A673 (cell line): Measurements from ENCODE around the gene UBXN10. TPM values are rescaled to one million over a fixed set of nuclear protein-coding genes. Genes with fewer than 3 reads are reported as not detected.

Experiments used
- BruUV-seq: library from RNA; stranded (reverse); fragments of 400-500 nt; replicated peaks from 2 replicates; lab custom pipeline; 2021; lab: Mats Ljungman, UMichigan
- CTCF ChIA-PET: fragments of 300-600 bp; sonication (Branson Sonifier 250); formaldehyde crosslinking; loops from one replicate; lab custom pipeline; 2022; ENCODE audit warnings: antibody characterized with exemption; lab: Charles Lee
- POLR2A ChIA-PET: fragments of 300-600 bp; sonication (Branson Sonifier 250); formaldehyde crosslinking; loops from one replicate; lab custom pipeline; 2022; ENCODE audit warnings: antibody characterized with exemption; ENCODE audit not compliant: low non-redundant PET; lab: Charles Lee
- DNase-seq: peaks from one replicate; pipeline ENCODE4 v3.0.0-alpha.2; 2015; ENCODE audit warnings: low spot score
- H3K27ac ChIP-seq: fragments of 200-600 bp; sonication (generic); 2 replicates; pipeline ENCODE4 v1.5.1; 2016; ENCODE audit warnings: mixed run types, low read depth, mild to moderate bottlenecking, mixed read lengths, antibody characterized with exemption, low read length; ENCODE audit not compliant: poor library complexity, severe bottlenecking
- H3K27me3 ChIP-seq: fragments of 200-600 bp; sonication (generic); replicated peaks from 2 replicates; pipeline ENCODE4 v1.6.1; 2017; ENCODE audit warnings: mixed run types, low read depth, mild to moderate bottlenecking, mixed read lengths, antibody characterized with exemption, low read length; ENCODE audit not compliant: insufficient read depth, poor library complexity
- H3K36me3 ChIP-seq: fragments of 200-600 bp; sonication (generic); 2 replicates; pipeline ENCODE4 v1.6.1; 2016; ENCODE audit warnings: mixed run types, mild to moderate bottlenecking, mixed read lengths, antibody characterized with exemption, low read length; ENCODE audit not compliant: insufficient read depth, poor library complexity, severe bottlenecking
- H3K4me1 ChIP-seq: fragments of 200-600 bp; sonication (generic); 2 replicates; pipeline ENCODE4 v1.6.1; 2017; ENCODE audit warnings: mixed run types, mild to moderate bottlenecking, mixed read lengths, antibody characterized with exemption, low read length; ENCODE audit not compliant: insufficient read depth, poor library complexity, severe bottlenecking
- H3K4me3 ChIP-seq: fragments of 200-600 bp; sonication (generic); 2 replicates; pipeline ENCODE4 v1.5.1; 2016; ENCODE audit warnings: low read depth, mixed run types, mild to moderate bottlenecking, mixed read lengths, low read length; ENCODE audit not compliant: poor library complexity, severe bottlenecking
- H3K9me3 ChIP-seq: fragments of 200-600 bp; sonication (generic); 2 replicates; pipeline ENCODE4 v1.6.1; 2016; ENCODE audit warnings: mixed run types, low read depth, mild to moderate bottlenecking, mixed read lengths, antibody characterized with exemption, low read length; ENCODE audit not compliant: poor library complexity, severe bottlenecking
- EZH2 ChIP-seq: fragments of 200-600 bp; sonication (generic); IDR thresholded peaks from 2 replicates; pipeline ENCODE4 v1.6.1; 2017; ENCODE audit warnings: borderline replicate concordance, low read depth, mild to moderate bottlenecking, mixed read lengths, antibody characterized with exemption, low read length; ENCODE audit not compliant: poor library complexity, severe bottlenecking
- intact Hi-C: fragments of 100-400 bp; cut with micrococcal nuclease; formaldehyde crosslinking; loops from one replicate; pipeline ENCODE4 v1.10.0; 2022; ENCODE audit not compliant: unreplicated experiment
- total RNA-seq: library from RNA; stranded (reverse); gene quantifications from 2 replicates; pipeline ENCODE4 v1.2.3, GENCODE V29; 2021
- TF ChIP-seq, protein P1 (sequence below): fragments of 300-800, 200-600 bp; sonication (generic); conservative IDR thresholded peaks from 2 replicates; pipeline ENCODE4 v1.5.1; 2017; ENCODE audit warnings: low read depth, mild to moderate bottlenecking, antibody characterized with exemption, low read length, moderate library complexity, mixed read lengths

Gene UBXN10
- total RNA-seq, 1 experiment from 2014 or later: not detected

DNA sequence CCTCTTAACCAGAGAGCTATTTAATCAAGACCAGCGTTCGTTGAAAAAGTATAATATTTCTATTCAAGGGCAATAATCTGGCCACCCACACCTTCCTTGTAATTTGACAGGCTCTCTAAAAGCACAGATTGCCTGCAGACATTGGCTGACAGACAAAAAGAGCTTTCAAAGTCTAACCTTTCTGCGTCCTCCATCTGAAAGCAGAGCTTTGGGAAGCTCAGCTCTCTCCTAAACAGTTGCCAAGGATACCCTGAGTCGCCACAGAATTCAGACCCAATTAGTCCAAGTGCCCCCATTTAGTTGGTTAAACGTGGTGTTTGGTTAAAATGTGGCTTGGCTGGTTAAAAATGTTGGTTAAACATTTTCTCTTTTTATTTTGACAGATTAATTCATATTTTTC, 34.1 kb downstream of the UBXN10 start:
- intact Hi-C loops: no loop called here
- no peak for DNase-seq
- H3K27me3 ChIP-seq: peaks cover 23% of the 10 kb centered on the region
- CTCF ChIA-PET: interaction anchor here (0.5 kb wide), 1 partner anchor 15 kb away, joined by 3 read pairs; no protein-coding TSS in a partner anchor
- no peak overlapping the region for H3K27ac ChIP-seq
- TF ChIP-seq, protein P1, sequence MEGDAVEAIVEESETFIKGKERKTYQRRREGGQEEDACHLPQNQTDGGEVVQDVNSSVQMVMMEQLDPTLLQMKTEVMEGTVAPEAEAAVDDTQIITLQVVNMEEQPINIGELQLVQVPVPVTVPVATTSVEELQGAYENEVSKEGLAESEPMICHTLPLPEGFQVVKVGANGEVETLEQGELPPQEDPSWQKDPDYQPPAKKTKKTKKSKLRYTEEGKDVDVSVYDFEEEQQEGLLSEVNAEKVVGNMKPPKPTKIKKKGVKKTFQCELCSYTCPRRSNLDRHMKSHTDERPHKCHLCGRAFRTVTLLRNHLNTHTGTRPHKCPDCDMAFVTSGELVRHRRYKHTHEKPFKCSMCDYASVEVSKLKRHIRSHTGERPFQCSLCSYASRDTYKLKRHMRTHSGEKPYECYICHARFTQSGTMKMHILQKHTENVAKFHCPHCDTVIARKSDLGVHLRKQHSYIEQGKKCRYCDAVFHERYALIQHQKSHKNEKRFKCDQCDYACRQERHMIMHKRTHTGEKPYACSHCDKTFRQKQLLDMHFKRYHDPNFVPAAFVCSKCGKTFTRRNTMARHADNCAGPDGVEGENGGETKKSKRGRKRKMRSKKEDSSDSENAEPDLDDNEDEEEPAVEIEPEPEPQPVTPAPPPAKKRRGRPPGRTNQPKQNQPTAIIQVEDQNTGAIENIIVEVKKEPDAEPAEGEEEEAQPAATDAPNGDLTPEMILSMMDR: no peak
- no peak for TF ChIP-seq EZH2
- H3K9me3 ChIP-seq: no peaks in the 10 kb centered on the region
- no peak overlapping the region for H3K4me3 ChIP-seq
- no peaks in the 10 kb centered on the region for H3K4me1 ChIP-seq
- BruUV-seq: no TSS peak
- H3K36me3 ChIP-seq: no peaks in the 10 kb centered on the region
- POLR2A ChIA-PET: no interaction called here

DNA sequence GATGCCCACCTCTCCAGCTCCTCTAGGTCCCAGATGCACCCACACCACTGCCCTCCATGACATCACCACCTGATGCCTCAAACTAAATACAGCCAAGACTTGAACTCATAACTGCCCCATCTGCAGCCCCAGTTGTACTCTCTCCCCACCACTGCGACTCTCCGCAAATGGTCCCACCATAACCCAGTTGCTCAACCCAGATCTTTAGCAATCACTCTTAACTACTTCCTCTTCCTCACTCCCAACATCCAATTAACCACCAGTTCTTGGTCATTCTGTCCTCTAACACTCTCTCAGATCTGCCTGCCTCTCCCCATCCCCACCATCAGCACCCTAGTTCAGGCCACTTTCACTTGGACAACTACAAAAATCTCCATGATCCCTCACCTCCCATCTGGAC, 37.2 kb downstream of the UBXN10 start:
- POLR2A ChIA-PET: no interaction called here
- H3K36me3 ChIP-seq: no peaks in the 10 kb centered on the region
- no peak overlapping the region for H3K4me3 ChIP-seq
- no TSS peak for BruUV-seq
- H3K27ac ChIP-seq: no peak overlapping the region
- peaks cover 41% of the 10 kb centered on the region for H3K27me3 ChIP-seq
- CTCF ChIA-PET: no interaction called here
- no peaks in the 10 kb centered on the region for H3K9me3 ChIP-seq
- no peak for TF ChIP-seq EZH2
- TF ChIP-seq, protein P1: no peak
- DNase-seq: no peak
- intact Hi-C loops: no loop called here
- no peaks in the 10 kb centered on the region for H3K4me1 ChIP-seq

DNA sequence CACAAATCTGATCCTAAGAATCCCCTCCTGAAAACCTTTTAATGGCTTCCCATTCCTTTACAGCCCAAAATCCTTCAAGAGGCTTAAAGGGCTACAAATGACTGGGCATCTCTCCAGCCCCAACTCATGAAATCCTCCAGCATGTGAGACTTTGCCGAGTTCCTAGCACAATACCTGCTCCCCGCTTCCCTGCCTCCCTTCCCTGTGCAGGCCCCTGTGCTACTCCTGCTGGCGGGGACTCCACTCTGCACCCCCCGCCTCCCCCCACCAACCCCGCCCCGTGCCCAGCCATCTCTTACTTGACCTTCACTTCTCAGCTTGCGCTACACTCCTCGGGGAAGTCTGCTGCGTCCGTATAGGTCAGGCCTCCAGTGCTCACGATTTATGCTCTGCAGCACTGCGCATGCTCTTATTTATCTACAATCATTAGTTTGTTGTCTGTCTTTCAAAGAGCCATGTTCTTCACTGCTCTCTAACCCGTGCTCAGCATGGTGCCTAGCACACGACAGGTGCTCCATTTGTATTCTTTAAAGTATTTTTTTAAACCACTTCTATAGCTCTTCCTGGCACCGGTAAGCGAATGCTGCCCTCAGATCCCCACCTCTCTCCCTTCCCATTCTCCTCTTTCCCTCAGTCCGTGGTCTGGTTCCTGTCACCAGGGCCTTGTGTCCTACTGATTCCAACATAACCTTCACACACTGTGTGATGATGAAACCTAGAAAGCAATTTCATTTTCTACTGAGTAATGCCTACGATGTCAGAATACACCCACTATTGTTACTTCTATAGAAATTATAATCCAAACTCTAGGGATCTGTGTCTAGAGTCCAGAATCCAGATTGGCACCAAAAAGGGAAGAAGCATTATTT, 37.9 kb downstream of the UBXN10 start:
- CTCF ChIA-PET: no interaction called here
- intact Hi-C loops: no loop called here
- no TSS peak for BruUV-seq
- POLR2A ChIA-PET: no interaction called here
- TF ChIP-seq, protein P1: no peak
- no peak for TF ChIP-seq EZH2
- no peaks in the 10 kb centered on the region for H3K36me3 ChIP-seq
- no peak overlapping the region for H3K27ac ChIP-seq
- H3K27me3 ChIP-seq: peaks cover 48% of the 10 kb centered on the region
- H3K4me3 ChIP-seq: no peak overlapping the region
- H3K9me3 ChIP-seq: no peaks in the 10 kb centered on the region
- no peak for DNase-seq
- H3K4me1 ChIP-seq: no peaks in the 10 kb centered on the region
